ENCODE results near the gene ULBP3.

DNA sequence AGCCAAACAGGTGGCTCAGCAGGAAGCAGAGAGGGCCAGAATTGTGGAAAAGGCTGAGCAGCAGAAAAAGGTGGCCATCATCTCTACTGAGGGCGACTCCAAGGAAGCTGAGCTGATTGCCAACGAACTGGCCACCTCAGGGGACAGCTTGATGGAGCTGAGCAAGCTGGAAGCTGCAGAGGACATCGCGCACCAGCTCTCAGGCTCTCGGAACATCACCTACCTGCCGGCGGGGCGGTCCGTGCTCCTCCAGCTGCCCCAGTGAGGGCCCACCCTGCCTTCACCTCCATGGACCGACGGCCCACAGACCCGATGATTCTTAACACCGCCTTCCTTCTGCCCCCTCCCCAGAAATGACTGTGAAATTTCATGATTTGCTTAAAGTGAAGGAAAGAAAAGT, 25.8 kb downstream of the ULBP3 start:
- TF ChIP-seq, protein P1, sequence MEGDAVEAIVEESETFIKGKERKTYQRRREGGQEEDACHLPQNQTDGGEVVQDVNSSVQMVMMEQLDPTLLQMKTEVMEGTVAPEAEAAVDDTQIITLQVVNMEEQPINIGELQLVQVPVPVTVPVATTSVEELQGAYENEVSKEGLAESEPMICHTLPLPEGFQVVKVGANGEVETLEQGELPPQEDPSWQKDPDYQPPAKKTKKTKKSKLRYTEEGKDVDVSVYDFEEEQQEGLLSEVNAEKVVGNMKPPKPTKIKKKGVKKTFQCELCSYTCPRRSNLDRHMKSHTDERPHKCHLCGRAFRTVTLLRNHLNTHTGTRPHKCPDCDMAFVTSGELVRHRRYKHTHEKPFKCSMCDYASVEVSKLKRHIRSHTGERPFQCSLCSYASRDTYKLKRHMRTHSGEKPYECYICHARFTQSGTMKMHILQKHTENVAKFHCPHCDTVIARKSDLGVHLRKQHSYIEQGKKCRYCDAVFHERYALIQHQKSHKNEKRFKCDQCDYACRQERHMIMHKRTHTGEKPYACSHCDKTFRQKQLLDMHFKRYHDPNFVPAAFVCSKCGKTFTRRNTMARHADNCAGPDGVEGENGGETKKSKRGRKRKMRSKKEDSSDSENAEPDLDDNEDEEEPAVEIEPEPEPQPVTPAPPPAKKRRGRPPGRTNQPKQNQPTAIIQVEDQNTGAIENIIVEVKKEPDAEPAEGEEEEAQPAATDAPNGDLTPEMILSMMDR (IDR thresholded peaks at IDR 0.05), result no peak
- no peak for TF ChIP-seq POLR2A (IDR thresholded peaks at IDR 0.05)
